HG03520 (cell line): ENCODE data around the gene ERBIN.
"Not testable (repeated sequence)": the region's sequence is repeated elsewhere in the genome, so short reads cannot be mapped to it uniquely, and the experiment has no call there.

Experiments
- ATAC-seq: cut with Tn5 transposase; IDR thresholded peaks from one replicate; pipeline ENCODE4 v1.9.1; 2021; ENCODE audit warnings: mild to moderate bottlenecking, moderate library complexity; ENCODE audit not compliant: unreplicated experiment

Gene ERBIN

GRCh38 chr5:65999061-65999723, 72.8 kb downstream of the ERBIN start:
- ATAC-seq, result no peak

GRCh38 chr5:66001952-66002351, 75.6 kb downstream of the ERBIN start:
- no peak for ATAC-seq

- no peak for ATAC-seq
Observed at GRCh38 chr5:66002415-66002814, 76.0 kb downstream of the ERBIN start.

- ATAC-seq, result no peak
Observed at GRCh38 chr5:66004216-66004615, 77.8 kb downstream of the ERBIN start.

- ATAC-seq, result no peak
Observed at GRCh38 chr5:66009277-66009676, 82.9 kb downstream of the ERBIN start.

GRCh38 chr5:66010476-66010875, 84.1 kb downstream of the ERBIN start:
- ATAC-seq, result no peak

GRCh38 chr5:66012271-66012670, 85.9 kb downstream of the ERBIN start:
- no peak for ATAC-seq

- no peak for ATAC-seq
Observed at GRCh38 chr5:66013397-66013796, 87.0 kb downstream of the ERBIN start.

- ATAC-seq, result no peak
Observed at GRCh38 chr5:66013906-66014305, 87.5 kb downstream of the ERBIN start.

- no peak for ATAC-seq
Observed at GRCh38 chr5:66015196-66015960, 89.0 kb downstream of the ERBIN start.

- no peak for ATAC-seq
Observed at GRCh38 chr5:66021585-66021984, 95.2 kb downstream of the ERBIN start.

GRCh38 chr5:66039296-66039695, 112.9 kb downstream of the ERBIN start:
- ATAC-seq, result no peak

GRCh38 chr5:66039701-66040100, 113.3 kb downstream of the ERBIN start:
- no peak for ATAC-seq

- no peak for ATAC-seq
Observed at GRCh38 chr5:66041627-66042026, 115.3 kb downstream of the ERBIN start.

GRCh38 chr5:66057239-66057638, 130.9 kb downstream of the ERBIN start:
- no peak for ATAC-seq

- ATAC-seq, result not testable (repeated sequence)
Observed at GRCh38 chr5:66061320-66061719, 134.9 kb downstream of the ERBIN start.

- ATAC-seq, result not testable (repeated sequence)
Observed at GRCh38 chr5:66063061-66063460, 136.7 kb downstream of the ERBIN start.

GRCh38 chr5:66066826-66067225, 140.5 kb downstream of the ERBIN start:
- ATAC-seq, result no peak

GRCh38 chr5:66072031-66072430, 145.7 kb downstream of the ERBIN start:
- no peak for ATAC-seq

- no peak for ATAC-seq
Observed at GRCh38 chr5:66074901-66075300, 148.5 kb downstream of the ERBIN start.

- no peak for ATAC-seq
Observed at GRCh38 chr5:66080664-66081063, 154.3 kb downstream of the ERBIN start.

GRCh38 chr5:66089384-66089783, 163.0 kb downstream of the ERBIN start:
- no peak for ATAC-seq
